KG1 (cell line): ENCODE measurements around the gene NAA16.
"Not testable (repeated sequence)": the region's sequence is repeated elsewhere in the genome, so short reads cannot be mapped to it uniquely, and the experiment has no call there.

Source experiments
- DNase-seq: peaks from one replicate; lab custom pipeline; 2025; lab: John Stamatoyannopoulos, UW

NAA16 gene

GRCh38 chr13:41408746-41409145 is 97.7 kb downstream of the NAA16 start:
- no peak for DNase-seq

DNA sequence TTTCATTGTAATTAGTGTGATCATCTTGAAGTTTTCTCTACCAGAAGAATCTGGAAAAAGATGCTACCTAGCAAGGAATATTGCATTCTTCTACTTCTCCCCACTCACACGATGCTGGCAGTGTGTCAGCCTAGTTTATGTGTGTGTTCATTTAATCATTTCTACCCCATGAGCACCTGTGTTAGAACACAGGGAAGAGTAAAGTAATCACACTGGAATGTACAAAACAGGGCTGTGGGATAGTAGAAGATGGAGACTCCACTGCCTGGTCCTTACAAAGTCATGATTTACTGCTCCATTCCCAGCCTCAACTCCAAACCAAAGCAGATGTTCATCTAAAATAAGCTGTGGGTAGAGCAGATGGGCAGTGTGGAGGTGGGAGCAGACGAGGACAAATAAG is 98.5 kb downstream of the NAA16 start:
- DNase-seq = no peak

- DNase-seq = no peak
Observed at GRCh38 chr13:41411060-41411459, 100.0 kb downstream of the NAA16 start.

DNA sequence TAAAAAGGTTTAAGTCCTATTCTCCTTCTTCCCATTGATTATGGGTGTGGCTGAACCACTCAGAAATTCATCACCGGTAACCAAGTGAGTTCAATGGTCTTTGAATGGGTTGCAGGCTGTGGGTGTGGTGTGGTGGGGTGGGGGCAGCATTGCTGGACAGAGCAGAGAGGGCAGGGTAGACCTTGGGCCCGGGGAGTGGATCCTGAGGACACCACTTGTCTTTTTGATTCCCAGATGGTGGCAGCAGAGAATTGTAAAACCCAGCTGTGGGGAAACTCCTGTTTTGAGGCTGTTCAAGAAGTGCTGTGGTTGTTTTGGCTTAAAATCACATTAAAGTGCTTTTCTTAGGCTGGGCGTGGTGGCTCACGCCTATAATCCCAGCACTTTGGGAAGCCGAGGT is 100.5 kb downstream of the NAA16 start:
- no peak for DNase-seq

- no peak for DNase-seq
Observed at GRCh38 chr13:41413872-41414271, 102.8 kb downstream of the NAA16 start.

- no peak for DNase-seq
Observed at GRCh38 chr13:41416276-41416675, 105.2 kb downstream of the NAA16 start.

- DNase-seq = no peak
Observed at GRCh38 chr13:41418027-41418426, 107.0 kb downstream of the NAA16 start.

GRCh38 chr13:41418731-41419130 is 107.7 kb downstream of the NAA16 start:
- DNase-seq = no peak

- DNase-seq = no peak
Observed at GRCh38 chr13:41419206-41419605, 108.1 kb downstream of the NAA16 start.

GRCh38 chr13:41420146-41420545 is 109.1 kb downstream of the NAA16 start:
- no peak for DNase-seq

- DNase-seq = not testable (repeated sequence)
Observed at GRCh38 chr13:41421330-41421729, 110.3 kb downstream of the NAA16 start.

GRCh38 chr13:41421983-41422382 is 110.9 kb downstream of the NAA16 start:
- DNase-seq = not testable (repeated sequence)

DNA sequence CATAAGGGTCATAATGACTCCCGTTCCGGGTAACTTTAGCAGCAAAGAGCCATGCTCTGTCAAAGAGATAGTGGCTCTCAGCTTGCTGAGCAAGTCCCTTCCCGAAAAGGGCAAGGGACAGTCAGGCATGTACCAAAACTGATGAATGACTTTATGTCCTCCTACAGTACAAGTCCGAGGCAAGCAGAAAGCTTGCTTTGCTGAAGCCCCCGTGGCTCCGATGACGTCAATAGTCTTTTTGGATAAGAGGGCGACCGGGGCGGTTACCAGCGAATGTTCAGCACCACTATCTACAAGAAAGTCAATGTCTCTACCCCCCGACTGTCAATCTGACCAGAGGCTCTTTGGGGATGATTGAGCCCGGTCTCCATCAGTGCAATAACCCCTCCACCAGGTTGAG is 112.2 kb downstream of the NAA16 start:
- DNase-seq = not testable (repeated sequence)

DNA sequence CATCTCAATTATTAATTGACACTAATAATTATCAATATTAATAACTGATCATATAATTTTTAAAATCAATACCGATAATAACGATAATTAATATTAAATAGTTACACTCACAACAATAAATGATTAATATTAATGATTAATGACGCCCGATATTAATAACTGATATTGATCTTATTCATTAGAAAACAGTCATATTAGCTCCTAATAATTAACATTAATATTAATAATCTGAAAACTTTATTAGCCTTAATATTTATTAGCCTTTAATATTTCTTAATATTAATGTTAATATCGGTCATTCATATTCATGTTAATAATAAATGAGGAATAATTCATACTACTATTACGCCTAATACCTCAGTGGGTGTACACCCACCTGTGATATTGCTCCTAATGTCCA is 113.6 kb downstream of the NAA16 start:
- not testable (repeated sequence) for DNase-seq

GRCh38 chr13:41426047-41426446 is 115.0 kb downstream of the NAA16 start:
- DNase-seq = no peak
